Ectodermal cell (in vitro differentiated cells): ENCODE results near the gene KIF25.

Experiments used
- H3K27ac ChIP-seq: 2 replicates; pipeline ENCODE4 v1.7.0; 2013; ENCODE audit warnings: mild to moderate bottlenecking, low read depth, low read length; ENCODE audit not compliant: insufficient read depth, poor library complexity, severe bottlenecking
- H3K27me3 ChIP-seq: 2 replicates; pipeline ENCODE4 v1.7.0; 2013; ENCODE audit warnings: mild to moderate bottlenecking, low read length; ENCODE audit not compliant: insufficient read depth, control insufficient read depth, poor library complexity, severe bottlenecking
- H3K36me3 ChIP-seq: one replicate; pipeline ENCODE4 v1.7.0; 2013; ENCODE audit warnings: low read length; ENCODE audit not compliant: control insufficient read depth, insufficient read depth
- H3K4me1 ChIP-seq: one replicate; pipeline ENCODE4 v1.7.0; 2013; ENCODE audit warnings: low read length; ENCODE audit not compliant: control insufficient read depth, insufficient read depth
- H3K4me3 ChIP-seq: 2 replicates; pipeline ENCODE4 v1.7.0; 2013; ENCODE audit warnings: low read depth, low read length, control low read depth; ENCODE audit not compliant: insufficient read depth
- H3K9me3 ChIP-seq: 2 replicates; pipeline ENCODE4 v1.7.0; 2013; ENCODE audit warnings: mild to moderate bottlenecking, low read length, moderate library complexity; ENCODE audit not compliant: control insufficient read depth
- WGBS, 2 experiments: methylation state at CpG; one replicate each; pipeline ENCODE4 v1.1.7; 2013; ENCODE audit warnings: missing lambda C conversion rate in 2 of 2; 5-methylcytosine and 5-hydroxymethylcytosine counted together

KIF25 gene

GRCh38 chr6:167984144-167984719 lies 13.2 kb upstream of the KIF25 start:
- Histone ChIP-seq H3K36me3 (no peaks in the 10 kb centered on the region), H3K27me3 (no peaks in the 10 kb centered on the region), H3K4me3 (no peak overlapping the region), H3K9me3 (peaks cover 5% of the 10 kb centered on the region), H3K27ac (no peak overlapping the region), H3K4me1 (no peaks in the 10 kb centered on the region)
- WGBS, 2 experiments: 93 to 95% methylated on average over 11 of the region's 11 CpGs

- H3K9me3 ChIP-seq: peaks cover 5% of the 10 kb centered on the region
Measured at GRCh38 chr6:167984876-167985604, 12.4 kb upstream of the KIF25 start.

GRCh38 chr6:167985911-167986595 lies 11.4 kb upstream of the KIF25 start:
- no peaks in the 10 kb centered on the region for H3K4me1 ChIP-seq
- no peaks in the 10 kb centered on the region for H3K36me3 ChIP-seq
- H3K27me3 ChIP-seq: no peaks in the 10 kb centered on the region
- no peak overlapping the region for H3K4me3 ChIP-seq
- peaks cover 5% of the 10 kb centered on the region for H3K9me3 ChIP-seq
- H3K27ac ChIP-seq: no peak overlapping the region
- WGBS, 2 experiments: 94% methylated on average over 39 of the region's 39 CpGs

More at GRCh38 chr6:167984876-167985604, 12.4 kb upstream of the KIF25 start:
- no peaks in the 10 kb centered on the region for H3K27me3 ChIP-seq
- H3K27ac ChIP-seq: no peak overlapping the region
- no peaks in the 10 kb centered on the region for H3K36me3 ChIP-seq
- no peaks in the 10 kb centered on the region for H3K4me1 ChIP-seq
- WGBS, 2 experiments: 87 to 88% methylated on average over 13 of the region's 13 CpGs
- no peak overlapping the region for H3K4me3 ChIP-seq

GRCh38 chr6:167987396-167988153 lies 9.9 kb upstream of the KIF25 start:
- H3K4me1 ChIP-seq: no peaks in the 10 kb centered on the region
- no peaks in the 10 kb centered on the region for H3K36me3 ChIP-seq
- peaks cover 5% of the 10 kb centered on the region for H3K9me3 ChIP-seq
- no peak overlapping the region for H3K4me3 ChIP-seq
- no peaks in the 10 kb centered on the region for H3K27me3 ChIP-seq
- no peak overlapping the region for H3K27ac ChIP-seq
- 95 to 96% methylated on average over 35 of the region's 35 CpGs for WGBS, 2 experiments

GRCh38 chr6:167988154-167988495 lies 9.3 kb upstream of the KIF25 start:
- no peaks in the 10 kb centered on the region for H3K27me3 ChIP-seq
- no peaks in the 10 kb centered on the region for H3K4me1 ChIP-seq
- H3K9me3 ChIP-seq: peaks cover 2% of the 10 kb centered on the region
- H3K4me3 ChIP-seq: no peak overlapping the region
- H3K36me3 ChIP-seq: no peaks in the 10 kb centered on the region
- H3K27ac ChIP-seq: no peak overlapping the region
- WGBS, 2 experiments: 89 to 97% methylated on average over 5 of the region's 5 CpGs

GRCh38 chr6:167988945-167989841 lies 8.3 kb upstream of the KIF25 start:
- no peak overlapping the region for H3K27ac ChIP-seq
- H3K36me3 ChIP-seq: no peaks in the 10 kb centered on the region
- WGBS, 2 experiments: 93% methylated on average over 36 of the region's 36 CpGs
- no peaks in the 10 kb centered on the region for H3K4me1 ChIP-seq
- no peaks in the 10 kb centered on the region for H3K27me3 ChIP-seq
- H3K9me3 ChIP-seq: no peaks in the 10 kb centered on the region
- H3K4me3 ChIP-seq: no peak overlapping the region

- no peak overlapping the region for H3K27ac ChIP-seq
- no peak overlapping the region for H3K4me3 ChIP-seq
- 95 to 96% methylated on average over 75 of the region's 75 CpGs for WGBS, 2 experiments
- no peaks in the 10 kb centered on the region for H3K4me1 ChIP-seq
- H3K27me3 ChIP-seq: no peaks in the 10 kb centered on the region
- H3K36me3 ChIP-seq: no peaks in the 10 kb centered on the region
- no peaks in the 10 kb centered on the region for H3K9me3 ChIP-seq
Measured at GRCh38 chr6:167990016-167990945, 7.2 kb upstream of the KIF25 start.

- H3K4me1 ChIP-seq: no peaks in the 10 kb centered on the region
- no peaks in the 10 kb centered on the region for H3K27me3 ChIP-seq
- no peaks in the 10 kb centered on the region for H3K36me3 ChIP-seq
- 96 to 97% methylated on average over 13 of the region's 16 CpGs for WGBS, 2 experiments
- no peaks in the 10 kb centered on the region for H3K9me3 ChIP-seq
- H3K4me3 ChIP-seq: no peak overlapping the region
- H3K27ac ChIP-seq: no peak overlapping the region
Measured at GRCh38 chr6:167993169-167993568, 4.3 kb upstream of the KIF25 start.

GRCh38 chr6:167993831-167994230 lies 3.6 kb upstream of the KIF25 start:
- Histone ChIP-seq H3K9me3 (no peaks in the 10 kb centered on the region), H3K4me3 (no peak overlapping the region), H3K27me3 (no peaks in the 10 kb centered on the region), H3K27ac (no peak overlapping the region), H3K36me3 (no peaks in the 10 kb centered on the region), H3K4me1 (no peaks in the 10 kb centered on the region)
- WGBS, 2 experiments: 89 to 95% methylated on average over 10 to 11 of the region's 11 CpGs
